ENCODE results near the gene CFAP74. TPM values are rescaled to one million over a fixed set of nuclear protein-coding genes. Genes with fewer than 3 reads are reported as not detected.

CFAP74 gene
- total and polyA plus RNA-seq, 9 of the 15 experiments (the other 6 are each of a cell fraction or from before 2014, with no cell fraction given): 0.03 to 0.15 (median 0.05) TPM; not detected in 6

GRCh38 chr1:1890506-1891348, 112.9 kb downstream of the CFAP74 start, which contains the start of gene GNB1 (continued):
- TF ChIP-seq BCLAF1 (IDR thresholded peaks at IDR 0.05; ENCODE audit: borderline replicate concordance in 1 of 2, control insufficient read depth in 1 of 2, low read depth in 2 of 2, low read length in 1 of 2) (no peak), MNT (conservative IDR thresholded peaks at IDR 0.05) (0 out of 4 replicates have a peak, but pooled peaks of 1 of the 2 experiments have one; percentile 62), HINFP (tag; conservative IDR thresholded peaks at IDR 0.05; ENCODE audit: low read depth) (no peak), STAT5B (CRISPR knock-in tag; IDR thresholded peaks at IDR 0.05) (no peak), GATA2 (CRISPR knock-in tag; IDR thresholded peaks at IDR 0.05) (no peak), HCFC1 (IDR thresholded peaks at IDR 0.05; ENCODE audit: low read depth, low read length) (peak; percentile 68), IRF1 (CRISPR knock-in tag; IDR thresholded peaks at IDR 0.05; ENCODE audit: borderline replicate concordance) (no peak), ZNF395 (CRISPR knock-in tag; IDR thresholded peaks at IDR 0.05) (peak; percentile 94; the same call in 1 of the 2 replicates), HMBOX1 (IDR thresholded peaks at IDR 0.05) (no peak)
